Hepatocyte (in vitro differentiated cells): ENCODE data around the gene AP1AR. TPM values are rescaled to one million over a fixed set of nuclear protein-coding genes. Genes with fewer than 3 reads are reported as not detected.
A peak's percentile ranks its signal among the peaks of the same experiment; 100 is the strongest.

Source experiments
- DNase-seq: peaks from one replicate; pipeline ENCODE4 v3.0.0-alpha.2; 2016; ENCODE audit warnings: low spot score
- H2AFZ ChIP-seq: fragments of 200-600 bp; sonication (generic); 2 replicates; pipeline ENCODE4 v1.6.0; 2016; ENCODE audit warnings: antibody characterized with exemption, mild to moderate bottlenecking
- H3K27ac ChIP-seq: fragments of 200-600 bp; sonication (generic); 2 replicates; pipeline ENCODE4 v1.5.1; 2016; ENCODE audit warnings: mild to moderate bottlenecking
- H3K27me3 ChIP-seq: fragments of 200-600 bp; sonication (generic); 2 replicates; pipeline ENCODE4 v1.6.1; 2016
- H3K36me3 ChIP-seq: fragments of 200-600 bp; sonication (generic); replicated peaks from 2 replicates; pipeline ENCODE4 v1.5.1; 2016; ENCODE audit warnings: low read depth; ENCODE audit not compliant: insufficient read depth
- H3K4me1 ChIP-seq: fragments of 200-600 bp; sonication (generic); 2 replicates; pipeline ENCODE4 v1.5.1; 2016; ENCODE audit warnings: mild to moderate bottlenecking, moderate library complexity; ENCODE audit not compliant: insufficient read depth
- H3K4me2 ChIP-seq: fragments of 200-600 bp; sonication (generic); 2 replicates; pipeline ENCODE4 v1.6.0; 2016
- H3K4me3 ChIP-seq: fragments of 200-600 bp; sonication (generic); 2 replicates; pipeline ENCODE4 v1.5.1; 2016; ENCODE audit warnings: mild to moderate bottlenecking
- H3K79me2 ChIP-seq: fragments of 200-600 bp; sonication (generic); 2 replicates; pipeline ENCODE4 v1.6.0; 2017; ENCODE audit warnings: mild to moderate bottlenecking
- H3K9me2 ChIP-seq: fragments of 200-600 bp; sonication (generic); replicated peaks from 2 replicates; pipeline ENCODE4 v1.6.0; 2017; ENCODE audit warnings: mild to moderate bottlenecking; ENCODE audit not compliant: insufficient read depth
- H3K9me3 ChIP-seq: fragments of 200-600 bp; sonication (generic); 2 replicates; pipeline ENCODE4 v1.5.1; 2016; ENCODE audit warnings: low read depth, mild to moderate bottlenecking
- H4K20me1 ChIP-seq: fragments of 200-600 bp; sonication (generic); 2 replicates; pipeline ENCODE4 v1.6.0; 2016; ENCODE audit warnings: mild to moderate bottlenecking; ENCODE audit not compliant: insufficient read depth, poor library complexity, severe bottlenecking
- EZH2 ChIP-seq: fragments of 200-600 bp; sonication (generic); IDR thresholded peaks from 2 replicates; pipeline ENCODE4 v1.6.1; 2016; ENCODE audit warnings: antibody characterized with exemption, mild to moderate bottlenecking, borderline replicate concordance
- EZH2phosphoT487 ChIP-seq: fragments of 200-600 bp; sonication (generic); IDR thresholded peaks from one replicate; pipeline ENCODE4 v1.6.1; 2018; ENCODE audit warnings: antibody characterized with exemption, mild to moderate bottlenecking, low read depth, moderate library complexity; ENCODE audit not compliant: unreplicated experiment, severe bottlenecking
- WGBS: methylation state at CpG from one replicate; pipeline ENCODE4 v1.1.6; 2016; ENCODE audit warnings: low lambda C conversion rate; ENCODE audit errors: missing lambda C conversion rate; 5-methylcytosine and 5-hydroxymethylcytosine counted together
- polyA plus RNA-seq: library from polyadenylated mRNA; unstranded; fragments of >200 nt; fragmentation: Nextera tagmentation; extraction: Ambion mirVana; gene quantifications from 2 replicates; pipeline ENCODE4 v1.2.1, GENCODE V29; 2016
- total RNA-seq: library from RNA; depleted of rRNA; stranded (reverse); fragments of >200 nt; gene quantifications from 2 replicates; pipeline ENCODE4 v1.2.3, GENCODE V29; 2014
- TF ChIP-seq, protein P1 (sequence below): fragments of 200-600 bp; sonication (generic); IDR thresholded peaks from 2 replicates; pipeline ENCODE4 v1.5.1; 2016; ENCODE audit warnings: antibody characterized with exemption, mild to moderate bottlenecking; ENCODE audit not compliant: poor library complexity

AP1AR gene
- total and polyA plus RNA-seq, 2 experiments from 2014 or later = 22.6 to 48.1 TPM

DNA sequence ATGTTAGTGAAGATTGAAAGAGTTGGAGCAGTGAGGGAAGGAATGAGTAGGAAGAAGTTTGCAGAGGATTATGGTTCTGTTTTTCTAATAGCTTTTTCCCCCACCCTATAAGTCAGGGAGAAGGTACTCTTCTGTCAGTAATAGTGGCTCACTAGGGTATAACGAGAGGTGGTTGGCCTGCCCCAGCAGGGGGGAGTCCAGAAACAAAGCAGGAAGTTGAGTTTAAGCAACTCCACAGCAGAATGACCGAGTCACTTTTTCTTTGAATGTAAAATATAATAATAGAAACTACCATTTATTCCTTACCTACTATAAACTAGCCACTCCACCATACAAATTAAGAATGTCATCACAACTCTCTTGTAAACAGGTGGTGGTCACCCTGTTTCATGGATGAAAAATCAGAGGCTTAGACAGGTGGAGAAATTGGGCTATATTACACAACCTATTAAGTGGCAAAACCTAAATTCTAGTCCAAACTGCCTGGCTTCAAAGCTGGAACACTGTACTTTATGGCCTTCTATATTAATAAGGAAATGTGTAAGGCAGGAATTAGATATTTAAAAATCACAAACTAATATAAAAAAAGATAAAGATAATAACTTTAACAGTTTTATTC lies 21.9 kb downstream of the AP1AR start:
- TF ChIP-seq EZH2phosphoT487 (no peak), EZH2 (no peak)
- TF ChIP-seq, protein P1, sequence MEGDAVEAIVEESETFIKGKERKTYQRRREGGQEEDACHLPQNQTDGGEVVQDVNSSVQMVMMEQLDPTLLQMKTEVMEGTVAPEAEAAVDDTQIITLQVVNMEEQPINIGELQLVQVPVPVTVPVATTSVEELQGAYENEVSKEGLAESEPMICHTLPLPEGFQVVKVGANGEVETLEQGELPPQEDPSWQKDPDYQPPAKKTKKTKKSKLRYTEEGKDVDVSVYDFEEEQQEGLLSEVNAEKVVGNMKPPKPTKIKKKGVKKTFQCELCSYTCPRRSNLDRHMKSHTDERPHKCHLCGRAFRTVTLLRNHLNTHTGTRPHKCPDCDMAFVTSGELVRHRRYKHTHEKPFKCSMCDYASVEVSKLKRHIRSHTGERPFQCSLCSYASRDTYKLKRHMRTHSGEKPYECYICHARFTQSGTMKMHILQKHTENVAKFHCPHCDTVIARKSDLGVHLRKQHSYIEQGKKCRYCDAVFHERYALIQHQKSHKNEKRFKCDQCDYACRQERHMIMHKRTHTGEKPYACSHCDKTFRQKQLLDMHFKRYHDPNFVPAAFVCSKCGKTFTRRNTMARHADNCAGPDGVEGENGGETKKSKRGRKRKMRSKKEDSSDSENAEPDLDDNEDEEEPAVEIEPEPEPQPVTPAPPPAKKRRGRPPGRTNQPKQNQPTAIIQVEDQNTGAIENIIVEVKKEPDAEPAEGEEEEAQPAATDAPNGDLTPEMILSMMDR = no peak
- Histone ChIP-seq H3K36me3 (no peaks in the 10 kb centered on the region), H3K4me1 (no peaks in the 10 kb centered on the region), H3K4me3 (no peak overlapping the region), H3K9me2 (no peaks in the 10 kb centered on the region), H3K79me2 (peaks cover 33% of the 10 kb centered on the region), H4K20me1 (peaks cover 14% of the 10 kb centered on the region), H2AFZ (no peak overlapping the region), H3K9me3 (no peaks in the 10 kb centered on the region), H3K27ac (no peak overlapping the region), H3K4me2 (no peak overlapping the region), H3K27me3 (no peaks in the 10 kb centered on the region)
- 55% methylated on average over 2 of the region's 2 CpGs for WGBS
- DNase-seq = no peak

DNA sequence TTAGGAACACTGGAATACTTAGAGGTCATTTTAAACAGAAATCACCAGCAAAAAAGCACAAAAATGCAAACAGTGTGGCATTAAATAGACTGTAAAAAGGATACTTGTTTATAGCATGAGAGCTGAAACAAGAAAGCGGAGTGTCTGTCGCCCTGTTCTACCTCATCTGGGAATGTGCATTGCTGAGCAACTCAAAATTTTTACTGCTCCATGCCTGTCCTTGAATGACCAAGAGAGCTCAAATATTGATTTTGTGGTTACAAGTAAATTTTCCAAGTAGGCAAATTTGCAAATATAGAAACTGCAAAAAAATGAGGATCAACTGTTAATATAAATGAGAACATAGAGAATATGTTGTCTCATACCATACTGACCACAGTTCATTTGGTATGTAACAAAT lies 25.5 kb downstream of the AP1AR start:
- no peaks in the 10 kb centered on the region for H3K9me2 ChIP-seq
- 68% methylated on average over 2 of the region's 2 CpGs for WGBS
- TF ChIP-seq, protein P1 = no peak
- TF ChIP-seq EZH2phosphoT487 = no peak

DNA sequence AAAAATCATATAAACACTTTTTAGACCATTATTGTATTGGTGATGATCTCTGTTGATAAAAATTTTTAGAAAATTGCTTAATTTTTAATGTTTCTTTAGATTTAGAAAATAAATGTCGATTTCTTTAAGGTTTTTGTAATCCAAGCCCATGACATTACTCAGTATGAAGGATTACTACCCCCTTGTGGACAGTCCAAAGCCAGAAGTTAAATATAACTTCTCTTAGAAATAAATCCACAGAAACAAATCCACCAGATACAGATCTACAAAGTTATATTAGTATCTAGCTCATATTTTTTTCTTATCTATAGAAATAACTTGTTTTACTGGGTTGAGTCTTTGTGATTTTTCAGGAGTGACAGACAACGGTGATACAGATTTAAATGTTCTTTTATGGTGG lies 35.2 kb downstream of the AP1AR start:
- Histone ChIP-seq H4K20me1 (no peaks in the 10 kb centered on the region), H3K9me2 (no peaks in the 10 kb centered on the region), H3K4me1 (no peaks in the 10 kb centered on the region), H2AFZ (no peak overlapping the region), H3K27ac (no peak overlapping the region), H3K36me3 (no peaks in the 10 kb centered on the region), H3K27me3 (no peaks in the 10 kb centered on the region), H3K4me3 (no peak overlapping the region), H3K9me3 (no peaks in the 10 kb centered on the region), H3K79me2 (no peaks in the 10 kb centered on the region), H3K4me2 (no peak overlapping the region)
- peak; percentile 36 for DNase-seq
- TF ChIP-seq, protein P1 = peak; percentile 53
- TF ChIP-seq EZH2 = no peak
- WGBS = 88% methylated on average over 2 of the region's 2 CpGs

More for the DNA sequence above, 25.5 kb downstream of the AP1AR start:
- H3K36me3 ChIP-seq = no peaks in the 10 kb centered on the region
- no peaks in the 10 kb centered on the region for H3K9me3 ChIP-seq
- no peak overlapping the region for H3K4me3 ChIP-seq
- H3K4me1 ChIP-seq = no peaks in the 10 kb centered on the region
- no peaks in the 10 kb centered on the region for H4K20me1 ChIP-seq
- no peaks in the 10 kb centered on the region for H3K27me3 ChIP-seq
- H3K4me2 ChIP-seq = no peak overlapping the region
- DNase-seq = no peak
- no peak overlapping the region for H3K27ac ChIP-seq
- no peak overlapping the region for H2AFZ ChIP-seq
- peaks cover 2% of the 10 kb centered on the region for H3K79me2 ChIP-seq
